Uterus (tissue), 4 donors: ENCODE results near the gene BNC1. TPM values are rescaled to one million over a fixed set of nuclear protein-coding genes. Genes with fewer than 3 reads are reported as not detected.

Experiments
- DNase-seq, 2 donors: peaks; one replicate each; pipeline ENCODE4 v3.0.0-alpha.2; 2019 to 2020
- H3K27ac ChIP-seq, 2 donors: fragments of 200-600 bp; sonication (generic); 1 replicate in 1 of 2; 2 replicates in 1 of 2; pipeline ENCODE4 v1.5.1; 2016 to 2018
- H3K27me3 ChIP-seq, 2 donors: fragments of 200-600 bp; sonication (generic); one replicate each; pipeline ENCODE4 v1.5.1; 2018 to 2019; ENCODE audit warnings: control low read depth in 1 of 2
- H3K36me3 ChIP-seq, 2 donors: fragments of 200-600 bp; sonication (generic); one replicate each; pipeline ENCODE4 v1.5.1; 2019; ENCODE audit warnings: control low read depth in 1 of 2
- H3K4me1 ChIP-seq, 2 donors: fragments of 200-600 bp; sonication (generic); one replicate each; pipeline ENCODE4 v1.5.1; 2018 to 2019; ENCODE audit warnings: control low read depth in 1 of 2
- H3K4me3 ChIP-seq, 2 donors: fragments of 200-600 bp; sonication (generic); 1 replicate in 1 of 2; 2 replicates in 1 of 2; pipeline ENCODE4 v1.5.1; 2018 to 2019; ENCODE audit warnings: mild to moderate bottlenecking in 1 of 2
- H3K9me3 ChIP-seq, 2 donors: fragments of 200-600 bp; sonication (generic); one replicate each; pipeline ENCODE4 v1.5.1; 2019; ENCODE audit warnings: control low read depth in 1 of 2
- CTCF ChIP-seq, 4 experiments: fragments of 200-600 bp in 2 of 4; fragments of 450-650 bp in 2 of 4; sonication (generic) in 2 of 4; IDR thresholded peaks; one replicate each; pipeline ENCODE4 v1.5.1; 2016 to 2019; ENCODE audit warnings: antibody characterized with exemption in 4 of 4, mild to moderate bottlenecking in 2 of 4, moderate library complexity in 1 of 4
- POLR2A ChIP-seq, 2 donors: fragments of 450-650 bp; IDR thresholded peaks; one replicate each; pipeline ENCODE4 v1.6.1; 2016; ENCODE audit warnings: antibody characterized with exemption in 2 of 2, mild to moderate bottlenecking in 1 of 2, moderate library complexity in 1 of 2
- intact Hi-C: fragments of 100-400 bp; cut with DNase I; formaldehyde crosslinking; loops from one replicate; pipeline ENCODE4 v1.15.1; 2023; ENCODE audit warnings: low total_unique reads
- total RNA-seq, 4 donors: library from RNA; depleted of rRNA in 3 of 4; stranded (reverse); fragments of >200 nt in 3 of 4; gene quantifications; one replicate each; pipeline versions ENCODE4 v1.1.0 to v1.2.4, GENCODE V29; 2014 to 2023
- donor health status: DM: yes; HTN: yes; CAD: no.

Gene BNC1
- total RNA-seq, 4 donors from 2014 or later: 0.49 to 2.1 (median 0.59) TPM; not detected in 1

- TF ChIP-seq POLR2A (IDR thresholded peaks at IDR 0.05) (no peak), CTCF (IDR thresholded peaks at IDR 0.05) (no peak)
- Histone ChIP-seq H3K27ac (no peak overlapping the region), H3K36me3 (no peaks in the 10 kb centered on the region), H3K9me3 (no peaks in the 10 kb centered on the region), H3K27me3 (peaks cover 10 to 46% of the 10 kb centered on the region in 2 donors), H3K4me3 (peak overlapping the region in 1 of 2 donors; percentile 9), H3K4me1 (peaks cover 0 to 10% of the 10 kb centered on the region in 2 donors)
- DNase-seq: no peak
- intact Hi-C loops: no loop called here
Observed at GRCh38 chr15:83283138-83283812, 1.2 kb downstream of the BNC1 start.

- H3K36me3 ChIP-seq: no peaks in the 10 kb centered on the region
- H3K27ac ChIP-seq: no peak overlapping the region
- no peaks in the 10 kb centered on the region for H3K9me3 ChIP-seq
- no peak overlapping the region for H3K4me3 ChIP-seq
- DNase-seq: no peak
- intact Hi-C loops: no loop called here
- TF ChIP-seq CTCF (IDR thresholded peaks at IDR 0.05) (no peak), POLR2A (IDR thresholded peaks at IDR 0.05) (no peak)
- peaks cover 10 to 50% of the 10 kb centered on the region in 2 donors for H3K27me3 ChIP-seq
- peaks cover 0 to 10% of the 10 kb centered on the region in 2 donors for H3K4me1 ChIP-seq
Observed at GRCh38 chr15:83282776-83283137, 1.7 kb downstream of the BNC1 start.

GRCh38 chr15:83282141-83282540 is 2.3 kb downstream of the BNC1 start:
- intact Hi-C loops: no loop called here
- no peaks in the 10 kb centered on the region for H3K36me3 ChIP-seq
- no peaks in the 10 kb centered on the region for H3K9me3 ChIP-seq
- TF ChIP-seq CTCF (IDR thresholded peaks at IDR 0.05): no peak
- no peak for TF ChIP-seq POLR2A (IDR thresholded peaks at IDR 0.05)
- no peak for DNase-seq
- H3K4me3 ChIP-seq: no peak overlapping the region
- peaks cover 10 to 50% of the 10 kb centered on the region in 2 donors for H3K27me3 ChIP-seq
- H3K27ac ChIP-seq: no peak overlapping the region
- peaks cover 0 to 10% of the 10 kb centered on the region in 2 donors for H3K4me1 ChIP-seq

GRCh38 chr15:83278191-83278590 is 6.3 kb downstream of the BNC1 start:
- no peaks in the 10 kb centered on the region for H3K36me3 ChIP-seq
- no peak overlapping the region for H3K27ac ChIP-seq
- DNase-seq: no peak
- TF ChIP-seq POLR2A (IDR thresholded peaks at IDR 0.05) (no peak), CTCF (IDR thresholded peaks at IDR 0.05) (no peak)
- H3K4me3 ChIP-seq: no peak overlapping the region
- no peaks in the 10 kb centered on the region for H3K4me1 ChIP-seq
- H3K27me3 ChIP-seq: peaks cover 3 to 42% of the 10 kb centered on the region in 2 donors
- intact Hi-C loops: no loop called here
- no peaks in the 10 kb centered on the region for H3K9me3 ChIP-seq

GRCh38 chr15:83276661-83277060 is 7.8 kb downstream of the BNC1 start:
- DNase-seq: no peak
- no peak overlapping the region for H3K27ac ChIP-seq
- H3K36me3 ChIP-seq: no peaks in the 10 kb centered on the region
- TF ChIP-seq CTCF (IDR thresholded peaks at IDR 0.05): no peak
- no peak for TF ChIP-seq POLR2A (IDR thresholded peaks at IDR 0.05)
- H3K4me1 ChIP-seq: no peaks in the 10 kb centered on the region
- H3K4me3 ChIP-seq: no peak overlapping the region
- intact Hi-C loops: no loop called here
- peaks cover 0 to 29% of the 10 kb centered on the region in 2 donors for H3K27me3 ChIP-seq
- no peaks in the 10 kb centered on the region for H3K9me3 ChIP-seq
